Activated T-cell treated with anti-CD3 and anti-CD28 coated beads for 1 hour (primary cell): ENCODE measurements around the gene DAD1.
"Not testable (repeated sequence)": the region's sequence is repeated elsewhere in the genome, so short reads cannot be mapped to it uniquely, and the experiment has no call there.

ENCODE experiments used
- DNase-seq: peaks from one replicate; pipeline ENCODE4 v3.0.0-alpha.2; 2020; ENCODE audit warnings: low read depth

The DAD1 gene

DNA sequence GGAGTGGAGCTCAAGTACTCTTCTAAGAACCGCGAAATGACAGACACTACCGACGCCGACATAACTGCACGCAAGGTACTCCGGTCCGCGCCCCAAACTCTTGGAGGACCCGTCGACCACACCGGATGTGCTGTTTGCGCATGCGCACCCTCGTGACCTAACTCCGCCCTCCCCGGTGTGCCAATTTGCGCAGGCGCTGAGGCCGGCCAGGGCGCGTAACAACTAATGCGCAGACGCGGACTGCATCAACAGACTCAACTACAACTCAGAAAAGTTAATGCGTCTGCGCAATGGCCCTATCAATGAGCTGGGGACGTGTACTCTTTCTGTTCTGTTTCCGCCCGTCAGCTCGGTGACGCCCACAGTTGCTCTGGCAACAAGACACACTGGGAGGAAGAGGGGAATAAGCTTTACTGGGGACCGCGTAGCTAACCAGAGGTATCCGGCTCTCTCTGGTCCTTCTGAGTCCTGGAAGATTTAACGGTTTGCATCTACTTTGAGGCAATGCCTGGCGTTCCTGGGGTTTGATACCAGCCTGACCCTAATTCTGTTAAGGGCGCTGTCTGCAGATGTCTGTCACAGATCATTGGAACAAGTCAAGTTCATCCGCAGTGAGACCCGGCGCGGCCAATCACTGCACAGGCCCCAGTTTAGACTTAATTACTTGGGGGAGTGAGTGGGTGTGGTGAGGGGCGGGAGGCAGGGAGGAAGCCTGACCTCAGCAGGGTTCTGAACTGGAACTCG lies at the start of gene DAD1:
DAD1 (minus strand) TSS at position 129 of the 744 bp plus-strand sequence; CDS start at position 62, 67 bp downstream.
- DNase-seq: peak; percentile 100

DNA sequence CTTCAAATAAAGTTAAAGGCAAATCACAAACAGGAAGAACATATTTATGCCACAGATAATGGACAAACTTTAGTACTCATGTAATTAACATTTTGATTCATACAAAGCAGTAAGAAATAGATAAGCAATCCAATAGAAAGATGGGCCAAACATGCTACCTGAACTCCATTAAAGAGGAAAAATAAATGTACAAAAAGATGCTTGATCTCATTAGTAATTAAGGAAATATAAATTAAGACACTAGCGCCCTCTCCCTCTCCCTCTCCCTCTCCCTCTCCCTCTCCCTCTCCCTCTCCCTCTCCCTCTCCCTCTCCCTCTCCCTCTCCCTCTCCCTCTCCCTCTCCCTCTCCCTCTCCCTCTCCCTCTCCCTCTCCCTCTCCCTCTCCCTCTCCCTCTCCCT lies 47.0 kb upstream of the DAD1 start:
- not testable (repeated sequence) for DNase-seq

DNA sequence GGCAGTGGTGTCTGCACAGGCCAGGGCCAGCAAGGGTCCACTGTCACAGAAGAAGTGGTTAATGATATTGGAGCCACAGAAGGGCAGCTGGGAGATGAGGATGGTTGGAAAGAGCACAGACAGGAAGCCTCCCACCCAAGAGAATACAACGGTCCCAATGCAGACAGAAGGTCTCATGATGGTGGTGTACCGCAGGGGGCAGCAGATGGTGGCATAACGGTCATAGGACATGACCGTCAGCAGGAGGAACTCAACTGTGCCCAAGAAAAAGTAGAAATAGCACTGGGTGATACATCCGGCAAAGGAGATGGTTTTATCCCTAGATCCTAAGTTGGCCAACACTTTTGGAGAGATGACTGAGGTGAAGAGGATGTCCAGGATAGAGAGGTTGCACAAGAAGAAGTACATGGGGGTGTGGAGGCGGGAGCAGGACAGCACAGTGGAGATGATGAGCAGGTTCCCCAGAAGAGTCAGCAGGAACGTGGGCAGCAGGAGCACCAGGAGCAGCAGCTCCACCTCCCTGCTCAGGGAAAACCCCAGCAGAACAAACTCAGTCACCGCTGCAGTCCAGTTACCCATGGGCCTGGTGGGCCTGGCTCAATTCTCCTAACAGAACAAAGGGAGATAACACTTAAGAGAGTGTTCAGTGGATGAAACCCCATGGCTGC lies 45.3 kb upstream of the DAD1 start:
- no peak for DNase-seq

DNA sequence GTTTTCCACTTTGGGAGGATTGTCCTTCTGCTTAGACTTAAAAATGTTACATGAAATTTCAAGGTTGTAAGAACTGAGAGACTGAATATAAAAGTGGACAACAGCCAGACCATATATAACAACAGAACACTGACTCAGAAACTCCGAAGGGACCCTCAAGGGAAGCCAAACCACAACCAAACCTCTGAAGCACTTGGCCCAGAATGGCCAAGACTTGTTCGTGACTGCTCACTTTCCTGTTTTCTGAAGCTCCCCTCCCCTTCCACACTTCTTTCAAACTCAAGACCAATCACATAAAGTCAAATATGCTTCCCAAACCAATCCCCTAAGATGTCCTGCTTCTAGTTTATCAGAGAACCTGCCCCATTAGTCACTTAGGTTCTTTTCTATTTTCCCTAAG lies 41.5 kb upstream of the DAD1 start:
- no peak for DNase-seq

DNA sequence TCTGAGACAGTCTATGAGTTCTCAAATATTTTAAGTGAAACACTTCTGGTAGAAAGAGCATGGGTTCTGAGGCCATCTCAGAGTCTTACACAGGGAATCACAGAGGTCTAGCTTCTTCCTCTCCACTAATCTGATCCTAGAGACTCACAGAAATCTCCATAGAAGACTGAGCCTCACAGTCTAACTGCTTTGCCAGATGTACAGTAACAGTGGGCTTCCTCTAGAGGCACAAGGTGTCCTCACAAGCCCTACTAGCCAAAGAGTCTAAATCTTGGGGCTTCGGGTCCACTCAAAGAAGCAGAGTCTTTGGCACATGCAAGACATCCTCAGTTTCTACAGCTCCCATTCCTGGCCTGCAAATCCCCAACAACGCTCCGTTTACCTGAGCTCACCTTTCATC lies 41.0 kb upstream of the DAD1 start:
- no peak for DNase-seq

DNA sequence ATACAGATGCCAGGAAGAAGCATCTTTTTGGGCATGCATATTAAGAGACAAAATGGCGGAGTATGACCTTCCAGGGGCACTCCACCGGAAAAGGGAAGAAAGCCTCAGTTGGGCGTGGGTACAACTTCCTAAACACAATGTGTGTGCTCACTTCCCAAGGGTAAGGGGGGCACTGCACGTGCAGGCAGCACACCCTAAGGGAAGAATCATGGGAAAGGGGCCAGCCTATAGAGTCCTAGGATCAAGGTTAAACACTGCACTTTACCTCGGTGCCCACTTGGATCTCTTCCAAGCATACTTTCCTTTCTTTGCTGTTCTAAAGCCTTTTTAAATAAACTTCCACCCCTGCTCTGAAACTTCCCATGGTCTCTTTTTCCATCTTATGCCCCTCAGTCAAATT lies 40.3 kb upstream of the DAD1 start:
- no peak for DNase-seq

DNA sequence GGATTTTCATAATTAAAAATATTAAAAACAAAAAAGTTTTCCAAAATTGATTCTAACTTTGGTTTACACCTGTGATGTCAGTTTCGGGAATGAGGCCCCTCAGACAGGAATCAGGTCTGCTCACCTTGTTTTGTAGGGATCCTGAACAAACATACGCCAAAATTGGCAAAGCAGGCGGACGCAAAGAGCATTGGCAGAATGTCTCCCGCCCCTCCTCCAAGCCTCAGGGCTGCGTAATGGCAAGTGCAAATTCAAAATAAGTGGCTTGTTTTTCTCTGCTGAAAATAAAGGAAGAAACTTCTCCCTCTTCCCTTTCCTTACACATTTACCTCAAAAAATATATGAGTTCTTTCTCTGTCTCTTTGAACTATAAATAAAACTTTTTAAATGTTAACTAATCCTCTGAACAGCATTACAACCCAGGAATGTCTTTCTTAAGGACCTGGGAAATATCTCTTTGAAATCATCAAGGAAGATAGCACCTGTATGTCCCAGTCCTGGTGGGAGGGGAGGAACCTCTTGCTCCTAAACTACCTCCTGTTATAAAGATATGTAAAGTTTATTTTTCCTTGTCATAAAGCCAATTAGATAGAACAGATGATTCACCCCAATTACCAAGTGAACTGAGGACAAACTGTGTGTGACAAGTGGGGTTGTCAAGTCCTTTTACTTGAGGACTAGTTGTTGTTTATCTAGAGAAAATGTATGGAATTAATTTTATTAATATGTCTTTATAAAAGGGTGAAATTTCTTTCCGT lies 38.7 kb upstream of the DAD1 start:
- no peak for DNase-seq

DNA sequence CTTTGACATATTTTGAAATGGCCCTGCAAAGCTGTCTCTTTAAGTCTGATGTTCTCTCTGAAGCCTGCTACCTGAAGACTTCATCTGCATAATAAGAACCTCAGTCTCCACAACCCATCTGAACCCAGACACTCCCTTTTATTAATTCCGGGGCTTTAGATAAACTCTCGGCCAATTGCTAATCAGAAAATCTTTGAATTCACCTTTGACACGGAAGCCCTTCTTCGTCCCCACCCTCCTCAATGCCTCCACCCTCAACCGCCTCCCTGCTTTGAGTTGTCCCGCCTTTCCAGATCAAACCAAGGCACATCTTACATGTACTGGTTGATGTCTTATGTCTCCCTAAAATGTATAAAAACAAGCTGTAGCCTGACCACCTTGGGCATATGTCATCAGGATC lies 37.6 kb upstream of the DAD1 start:
- no peak for DNase-seq

DNA sequence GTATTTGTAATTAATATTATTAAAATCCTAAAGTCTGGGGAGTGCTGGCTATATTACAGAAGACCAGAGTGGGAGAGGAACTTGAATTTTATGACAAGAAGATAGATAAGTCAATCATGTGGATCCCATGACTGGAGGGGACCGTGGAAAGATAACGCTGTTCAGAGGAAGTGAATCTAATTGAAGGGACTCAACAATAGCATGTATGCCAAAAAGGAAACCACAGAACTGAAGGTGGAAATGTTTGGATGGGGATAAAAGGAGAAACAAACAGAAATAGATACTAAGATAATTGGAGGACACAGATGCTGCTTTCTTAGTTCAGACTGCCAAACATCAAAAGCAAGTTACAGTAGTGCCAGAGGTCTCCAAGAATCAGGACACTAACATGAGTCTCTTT lies 34.0 kb upstream of the DAD1 start:
- DNase-seq: no peak

DNA sequence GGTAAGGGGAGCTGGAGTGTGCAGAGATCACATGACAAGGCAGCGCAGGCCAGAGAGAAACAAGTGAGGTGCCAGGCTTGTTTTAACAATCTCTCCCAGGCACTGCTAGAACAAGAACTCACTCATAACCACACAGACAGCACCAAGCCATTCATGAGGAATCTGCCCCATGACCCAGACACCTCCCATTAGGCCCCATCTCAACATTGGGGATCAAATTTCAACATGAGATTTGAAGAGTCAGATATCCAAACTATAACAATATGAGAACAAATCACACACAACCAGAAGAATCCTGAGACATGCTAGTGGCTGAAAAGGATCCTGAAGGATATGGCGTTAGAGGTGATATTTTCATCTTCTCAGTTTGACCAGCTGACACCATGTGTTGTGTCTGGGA lies 33.2 kb upstream of the DAD1 start:
- DNase-seq: no peak

DNA sequence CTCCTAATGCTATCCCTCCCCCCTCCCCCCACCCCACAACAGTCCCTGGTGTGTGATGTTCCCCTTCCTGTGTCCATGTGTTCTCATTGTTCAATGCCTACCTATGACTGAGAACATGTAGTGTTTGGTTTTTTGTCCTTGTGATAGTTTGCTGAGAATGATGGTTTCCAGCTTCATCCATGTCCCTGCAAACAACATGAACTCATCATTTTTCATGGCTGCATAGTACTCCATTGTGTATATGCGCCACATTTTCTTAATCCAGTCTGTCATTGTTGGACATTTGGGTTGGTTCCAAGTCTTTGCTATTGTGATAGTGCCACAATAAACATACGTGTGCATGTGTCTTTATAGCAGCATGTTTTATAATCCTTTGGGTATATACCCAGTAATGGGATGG lies 26.7 kb upstream of the DAD1 start:
- not testable (repeated sequence) for DNase-seq

DNA sequence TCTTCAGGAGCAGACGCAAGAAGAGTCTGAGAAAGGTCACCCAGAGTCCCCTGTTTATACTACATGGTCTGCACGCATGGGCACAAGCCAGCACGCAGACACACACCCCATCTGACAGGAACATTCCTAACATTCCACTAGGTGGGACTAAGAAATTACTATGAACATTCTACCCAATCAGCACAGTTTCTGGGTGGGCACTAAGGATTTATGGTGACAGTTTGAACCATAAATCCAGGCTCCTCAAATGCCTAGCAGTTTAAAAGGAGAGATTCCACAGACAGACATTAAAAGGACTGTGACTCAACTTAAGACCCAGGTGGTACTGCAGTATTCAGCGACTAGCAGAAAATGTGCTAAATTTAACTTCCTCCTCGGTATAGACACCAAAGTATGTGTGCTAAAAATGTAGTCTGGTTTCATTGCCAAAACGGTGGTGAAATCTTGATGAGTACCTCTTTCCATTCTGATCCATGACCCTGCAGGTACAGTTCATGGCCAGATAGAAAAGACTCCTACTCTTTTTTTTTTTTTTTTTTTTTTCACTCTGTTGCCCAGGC lies 25.3 kb upstream of the DAD1 start:
- DNase-seq: no peak

DNA sequence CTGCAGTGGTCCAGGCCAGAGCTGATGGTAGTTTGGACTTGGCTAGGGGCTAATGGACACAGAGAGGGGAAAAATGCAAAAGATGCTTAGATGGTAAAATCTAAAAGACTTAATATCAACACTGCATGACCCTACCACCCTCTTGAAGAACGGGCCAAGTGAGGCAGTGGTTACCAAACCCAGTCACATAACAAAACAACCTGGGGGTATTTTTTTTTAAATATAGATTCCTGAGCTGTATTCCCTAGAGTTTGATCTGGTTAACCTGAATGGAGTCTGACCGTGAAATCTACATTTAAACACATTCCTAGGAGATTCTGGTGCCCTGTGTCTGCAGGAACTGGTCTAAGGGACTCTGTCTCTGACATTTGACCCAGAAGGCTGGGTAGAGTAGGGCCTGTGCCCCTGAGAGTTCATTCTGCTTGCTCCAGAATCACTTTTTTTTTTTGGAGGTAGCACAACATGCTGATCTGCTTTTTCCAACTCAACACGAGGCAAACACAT lies 24.8 kb upstream of the DAD1 start:
- DNase-seq: no peak

DNA sequence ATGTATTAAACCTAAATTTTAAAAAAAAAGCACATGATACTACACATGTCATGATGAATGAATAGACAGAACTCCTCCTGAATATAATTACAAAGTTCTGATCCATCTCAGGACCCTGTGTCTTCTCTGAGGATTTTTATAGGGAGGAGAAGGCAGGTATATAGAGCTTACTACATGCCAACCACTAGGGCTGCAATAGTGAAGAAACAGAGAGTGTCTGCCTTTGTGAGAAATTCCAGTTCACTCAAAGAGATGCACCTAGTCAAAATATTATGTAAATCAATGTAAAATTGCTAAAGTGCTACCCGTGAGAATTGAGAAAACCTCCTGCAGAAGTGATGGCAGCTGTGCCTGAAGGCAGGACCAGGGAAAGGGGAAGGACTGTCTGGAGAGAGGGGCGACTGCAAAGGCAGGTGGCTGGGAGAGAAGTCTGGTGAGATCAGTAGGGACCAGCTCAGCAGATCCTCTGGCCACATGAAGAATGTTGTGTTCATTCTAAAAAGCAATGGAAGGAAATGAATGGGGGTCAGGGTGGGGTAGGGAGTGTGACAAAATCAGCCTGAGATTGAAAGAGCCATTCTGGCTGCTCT lies 24.2 kb upstream of the DAD1 start:
- no peak for DNase-seq

DNA sequence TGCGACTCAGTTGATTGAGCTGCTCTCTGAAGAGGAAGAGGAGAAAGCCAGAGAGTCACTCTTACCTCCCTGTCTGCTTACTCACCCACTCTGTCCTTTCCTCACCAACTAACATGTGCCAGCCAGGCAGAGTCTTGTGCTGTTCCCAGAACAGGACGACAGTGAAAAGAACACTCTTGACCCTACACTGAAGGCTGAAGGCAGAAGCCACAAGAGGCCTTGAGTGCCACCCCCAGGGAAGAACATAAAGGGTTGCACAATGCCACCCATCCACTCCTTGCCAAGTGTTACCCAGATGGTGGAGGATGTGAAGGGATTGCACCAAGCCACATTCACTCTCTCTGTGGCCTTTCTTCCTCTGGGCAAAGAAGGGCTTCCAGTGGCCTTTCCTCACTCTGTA lies 21.9 kb upstream of the DAD1 start:
- DNase-seq: no peak

DNA sequence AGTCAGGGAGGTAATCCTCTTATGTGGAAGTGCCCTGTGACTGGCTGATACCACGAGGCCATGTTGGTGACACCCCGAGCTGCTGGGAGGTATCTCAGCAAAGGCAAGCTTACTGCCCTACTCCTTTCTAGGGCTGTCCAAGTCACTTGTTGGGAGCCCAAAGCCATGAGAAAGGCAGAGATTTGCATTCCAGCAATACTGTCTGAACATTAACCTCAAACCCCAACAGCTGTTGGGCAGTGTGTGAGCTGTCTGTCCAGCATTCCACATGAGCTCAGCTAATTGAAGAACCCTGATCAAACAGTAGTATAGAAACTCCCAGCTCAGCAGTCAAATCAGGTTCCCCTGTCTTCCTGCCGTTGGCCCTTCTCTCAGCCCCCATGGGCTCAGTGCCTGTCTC lies 18.3 kb upstream of the DAD1 start:
- no peak for DNase-seq

DNA sequence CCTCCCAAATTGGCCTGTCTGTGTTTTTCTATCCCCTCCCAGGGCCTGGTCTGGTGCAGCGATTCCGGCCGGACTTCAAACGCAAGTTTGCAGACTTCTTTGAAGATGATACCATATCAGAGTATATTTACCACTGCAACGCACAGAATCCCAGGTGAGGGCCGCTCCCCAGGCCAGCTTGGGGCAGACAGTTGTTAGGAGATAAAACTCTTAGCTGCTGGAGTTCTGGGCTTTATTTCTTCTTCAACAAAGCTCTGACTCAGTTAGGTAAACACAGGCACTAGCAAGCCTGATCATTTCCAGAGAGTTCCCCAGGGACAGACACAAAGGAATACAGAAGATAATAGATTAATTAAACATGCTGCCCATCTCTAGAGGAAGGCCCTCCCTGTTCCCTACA lies 17.4 kb upstream of the DAD1 start:
- DNase-seq: no peak

DNA sequence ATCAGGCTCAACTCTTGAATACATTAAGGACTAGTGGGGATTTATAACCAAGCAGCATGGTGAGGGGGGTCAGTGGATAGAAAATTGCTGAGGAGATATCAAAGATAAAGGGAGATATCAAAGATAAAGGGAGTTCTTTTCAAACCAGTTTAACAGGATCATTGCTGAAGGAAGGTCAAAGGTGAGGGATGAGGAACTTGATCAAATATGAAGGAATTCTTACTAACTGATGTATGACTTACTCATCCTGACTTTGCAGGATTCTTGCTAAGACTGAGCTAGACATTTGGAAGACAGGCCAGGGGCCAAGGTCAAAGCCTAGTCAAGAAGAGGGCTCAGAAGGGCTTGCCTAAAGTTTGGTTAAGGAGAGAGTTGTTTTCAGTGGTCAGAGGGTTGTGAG lies 13.8 kb upstream of the DAD1 start:
- DNase-seq: no peak

DNA sequence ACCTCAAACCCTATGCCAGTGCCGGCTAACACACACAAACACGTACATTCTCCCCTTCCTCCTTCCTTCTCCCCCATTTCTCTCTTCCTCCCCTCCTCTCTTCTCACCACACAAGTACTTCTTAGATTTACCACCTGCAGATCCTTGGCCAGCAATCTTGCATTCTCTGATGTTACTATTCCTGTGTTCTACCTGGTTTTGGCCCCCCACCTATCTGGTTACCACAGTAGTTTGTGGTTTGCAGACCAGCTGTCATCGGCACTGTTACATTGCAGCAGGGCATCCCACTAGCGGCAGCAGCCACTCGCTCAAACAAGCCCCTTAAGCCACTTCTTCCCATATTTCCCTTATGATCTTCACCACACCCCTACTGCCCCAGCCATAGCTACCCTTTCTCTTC lies 13.0 kb upstream of the DAD1 start:
- DNase-seq: no peak

DNA sequence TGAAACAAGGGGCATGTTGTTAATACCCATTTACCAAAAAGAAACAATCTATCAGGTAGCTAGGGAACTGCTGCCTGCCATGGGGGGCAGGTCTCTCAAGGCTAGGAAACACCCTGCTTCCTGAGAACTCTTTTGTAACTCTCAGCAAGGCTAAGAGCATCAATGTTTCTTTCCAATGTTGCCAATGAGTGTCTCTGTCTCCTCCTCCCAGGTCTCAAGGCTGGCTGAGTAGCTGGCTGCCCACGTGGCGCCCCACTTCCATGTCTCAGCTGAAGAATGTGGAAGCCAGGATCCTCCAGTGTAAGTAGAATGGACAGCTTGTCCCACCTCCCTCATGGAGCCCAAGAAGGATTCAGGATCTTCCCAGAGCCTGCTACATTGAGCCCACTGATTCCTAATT lies 12.4 kb upstream of the DAD1 start:
- no peak for DNase-seq

DNA sequence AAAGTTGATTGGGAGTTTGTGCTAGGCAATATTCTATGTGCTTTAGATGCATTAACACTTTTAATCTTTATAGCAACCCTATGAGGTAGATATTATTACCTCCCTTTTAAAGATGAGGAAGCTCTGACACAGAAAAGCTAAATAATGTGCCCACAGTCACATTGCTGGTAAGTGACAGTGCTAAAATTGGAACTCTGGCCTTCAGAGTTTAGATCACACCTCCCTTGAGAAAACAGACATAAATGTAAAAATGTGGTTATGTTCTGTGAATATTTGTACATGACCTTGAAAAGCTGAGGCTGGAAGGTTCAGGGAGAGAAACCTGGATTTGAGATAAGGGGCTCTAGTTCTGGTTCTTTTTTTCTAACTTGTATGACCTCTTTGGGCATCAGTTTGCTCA lies 11.0 kb upstream of the DAD1 start:
- DNase-seq: no peak

DNA sequence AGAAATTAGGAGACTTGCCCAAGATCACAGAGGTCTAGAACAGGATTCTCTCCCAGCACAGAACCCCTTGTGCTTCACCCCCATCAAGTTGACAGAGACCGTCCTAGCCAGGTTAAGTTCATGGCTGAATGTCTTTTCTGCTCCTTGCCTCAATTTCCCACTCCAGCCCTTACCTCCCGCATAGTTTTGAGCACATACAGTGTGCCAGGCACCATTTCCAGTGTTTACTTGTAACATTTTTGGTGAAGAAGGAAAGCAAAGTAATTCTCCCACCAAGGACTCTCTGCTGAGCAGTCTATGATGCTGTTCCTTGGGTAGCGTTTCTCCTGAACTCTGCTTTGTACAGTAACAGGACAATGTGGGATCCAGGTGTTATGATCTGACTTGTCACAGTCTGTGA lies 10.3 kb upstream of the DAD1 start:
- no peak for DNase-seq
